IgD-negative memory B cell (primary cell): Measurements from ENCODE around the gene ATOSB. TPM values are rescaled to one million over a fixed set of nuclear protein-coding genes. Genes with fewer than 3 reads are reported as not detected.

Experiments used
- H3K27ac Mint-ChIP-seq, 3 donors: one replicate each; pipeline ENCODE4 v1.8.0; 2020 to 2022; ENCODE audit warnings: mild to moderate bottlenecking in 3 of 3, mixed read lengths in 3 of 3, moderate library complexity in 1 of 3
- H3K27me3 Mint-ChIP-seq: one replicate; pipeline ENCODE4 v1.8.0; 2021; ENCODE audit warnings: mixed read lengths
- H3K36me3 Mint-ChIP-seq: one replicate; pipeline ENCODE4 v1.8.0; 2020; ENCODE audit warnings: mild to moderate bottlenecking, mixed read lengths
- H3K4me1 Mint-ChIP-seq, 3 donors: one replicate each; pipeline ENCODE4 v1.8.0; 2020 to 2022; ENCODE audit warnings: mixed read lengths in 3 of 3, mild to moderate bottlenecking in 1 of 3
- H3K4me3 Mint-ChIP-seq, 4 donors: one replicate each; pipeline ENCODE4 v1.8.0; 2020 to 2022; ENCODE audit warnings: mild to moderate bottlenecking in 4 of 4, mixed read lengths in 4 of 4, moderate library complexity in 3 of 4
- H3K9me3 Mint-ChIP-seq, 3 donors: one replicate each; pipeline ENCODE4 v1.8.0; 2020 to 2021; ENCODE audit warnings: mixed read lengths in 3 of 3, mild to moderate bottlenecking in 1 of 3
- polyA plus RNA-seq: library from polyadenylated mRNA; unstranded; fragments of 300-500 nt; fragmentation: Illumina TruSeq; gene quantifications from one replicate; pipeline ENCODE4 v1.2.3, GENCODE V29; 2021

ATOSB gene
- polyA plus RNA-seq, 1 donor from 2014 or later: 3.5 TPM

GRCh38 chr9:35136866-35137265 is 21.2 kb upstream of the ATOSB start:
- no peak overlapping the region for H3K4me3 Mint-ChIP-seq
- H3K9me3 Mint-ChIP-seq: peaks cover 4 to 6% (median 4%) of the 10 kb centered on the region in 3 donors
- H3K36me3 Mint-ChIP-seq: peaks cover 3% of the 10 kb centered on the region
- peaks cover 4% of the 10 kb centered on the region for H3K27me3 Mint-ChIP-seq
- H3K4me1 Mint-ChIP-seq: peaks cover 0 to 4% (median 0%) of the 10 kb centered on the region in 3 donors
- no peak overlapping the region for H3K27ac Mint-ChIP-seq

GRCh38 chr9:35135988-35136387 is 20.3 kb upstream of the ATOSB start:
- no peak overlapping the region for H3K27ac Mint-ChIP-seq
- peaks cover 4 to 6% (median 5%) of the 10 kb centered on the region in 3 donors for H3K9me3 Mint-ChIP-seq
- peaks cover 2% of the 10 kb centered on the region for H3K27me3 Mint-ChIP-seq
- no peak overlapping the region for H3K4me3 Mint-ChIP-seq
- peaks cover 3% of the 10 kb centered on the region for H3K36me3 Mint-ChIP-seq
- peaks cover 0 to 4% (median 0%) of the 10 kb centered on the region in 3 donors for H3K4me1 Mint-ChIP-seq

GRCh38 chr9:35134920-35135319 is 19.3 kb upstream of the ATOSB start:
- H3K27ac Mint-ChIP-seq: no peak overlapping the region
- H3K9me3 Mint-ChIP-seq: peaks cover 2 to 6% (median 4%) of the 10 kb centered on the region in 3 donors
- peaks cover 3% of the 10 kb centered on the region for H3K36me3 Mint-ChIP-seq
- H3K27me3 Mint-ChIP-seq: peaks cover 2% of the 10 kb centered on the region
- no peak overlapping the region for H3K4me3 Mint-ChIP-seq
- H3K4me1 Mint-ChIP-seq: peaks cover 0 to 3% (median 0%) of the 10 kb centered on the region in 3 donors

- Mint-ChIP-seq H3K9me3 (no peaks in the 10 kb centered on the region), H3K4me1 (peaks cover 26 to 34% (median 29%) of the 10 kb centered on the region in 3 donors), H3K27me3 (no peaks in the 10 kb centered on the region), H3K27ac (peak overlapping the region; percentile 95 to 97 (median 97)), H3K36me3 (no peaks in the 10 kb centered on the region), H3K4me3 (peak overlapping the region; percentile 94 to 99 (median 98))
Observed at GRCh38 chr9:35116898-35117551, 1.4 kb upstream of the ATOSB start.

GRCh38 chr9:35116539-35116897 is 856 bp upstream of the ATOSB start:
- H3K27ac Mint-ChIP-seq: peak overlapping the region; percentile 95 to 97 (median 97)
- peaks cover 31 to 39% (median 34%) of the 10 kb centered on the region in 3 donors for H3K4me1 Mint-ChIP-seq
- H3K27me3 Mint-ChIP-seq: no peaks in the 10 kb centered on the region
- H3K9me3 Mint-ChIP-seq: no peaks in the 10 kb centered on the region
- peak overlapping the region; percentile 94 to 99 (median 98) for H3K4me3 Mint-ChIP-seq
- no peaks in the 10 kb centered on the region for H3K36me3 Mint-ChIP-seq

GRCh38 chr9:35114840-35115628 is 628 bp downstream of the ATOSB start:
- H3K27ac Mint-ChIP-seq: peak overlapping the region; percentile 43 to 95 (median 78)
- H3K9me3 Mint-ChIP-seq: no peaks in the 10 kb centered on the region
- peak overlapping the region; percentile 94 to 99 (median 98) for H3K4me3 Mint-ChIP-seq
- no peaks in the 10 kb centered on the region for H3K36me3 Mint-ChIP-seq
- peaks cover 36 to 47% (median 39%) of the 10 kb centered on the region in 3 donors for H3K4me1 Mint-ChIP-seq
- no peaks in the 10 kb centered on the region for H3K27me3 Mint-ChIP-seq

GRCh38 chr9:35114113-35114839 is 1.4 kb downstream of the ATOSB start:
- Mint-ChIP-seq H3K9me3 (no peaks in the 10 kb centered on the region), H3K4me3 (peak overlapping the region; percentile 94 to 99 (median 98)), H3K36me3 (no peaks in the 10 kb centered on the region), H3K27me3 (no peaks in the 10 kb centered on the region), H3K27ac (peak overlapping the region; percentile 32 to 95 (median 46)), H3K4me1 (peaks cover 36 to 47% (median 39%) of the 10 kb centered on the region in 3 donors)

- H3K4me3 Mint-ChIP-seq: peak overlapping the region in 2 of 4 donors; percentile 68 to 74
- peak overlapping the region; percentile 54 to 91 (median 59) for H3K27ac Mint-ChIP-seq
- H3K36me3 Mint-ChIP-seq: no peaks in the 10 kb centered on the region
- no peaks in the 10 kb centered on the region for H3K27me3 Mint-ChIP-seq
- peaks cover 36 to 47% (median 41%) of the 10 kb centered on the region in 3 donors for H3K4me1 Mint-ChIP-seq
- no peaks in the 10 kb centered on the region for H3K9me3 Mint-ChIP-seq
Observed at GRCh38 chr9:35112257-35113020, 3.2 kb downstream of the ATOSB start.

- peak overlapping the region; percentile 54 to 81 (median 57) for H3K27ac Mint-ChIP-seq
- H3K4me3 Mint-ChIP-seq: peak overlapping the region; percentile 74 to 94 (median 80)
- no peaks in the 10 kb centered on the region for H3K27me3 Mint-ChIP-seq
- no peaks in the 10 kb centered on the region for H3K9me3 Mint-ChIP-seq
- H3K4me1 Mint-ChIP-seq: peaks cover 30 to 37% (median 35%) of the 10 kb centered on the region in 3 donors
- no peaks in the 10 kb centered on the region for H3K36me3 Mint-ChIP-seq
Observed at GRCh38 chr9:35111001-35111933, 4.4 kb downstream of the ATOSB start.

GRCh38 chr9:35110327-35110761 is 5.3 kb downstream of the ATOSB start:
- peak overlapping the region in 3 of 4 donors; percentile 74 to 94 (median 82) for H3K4me3 Mint-ChIP-seq
- H3K4me1 Mint-ChIP-seq: peaks cover 28 to 33% (median 30%) of the 10 kb centered on the region in 3 donors
- H3K9me3 Mint-ChIP-seq: no peaks in the 10 kb centered on the region
- H3K36me3 Mint-ChIP-seq: no peaks in the 10 kb centered on the region
- peak overlapping the region in 2 of 3 donors; percentile 54 to 57 for H3K27ac Mint-ChIP-seq
- H3K27me3 Mint-ChIP-seq: no peaks in the 10 kb centered on the region

GRCh38 chr9:35108946-35109575 is 6.6 kb downstream of the ATOSB start:
- no peaks in the 10 kb centered on the region for H3K27me3 Mint-ChIP-seq
- peak overlapping the region in 1 of 4 donors; percentile 74 for H3K4me3 Mint-ChIP-seq
- H3K27ac Mint-ChIP-seq: peak overlapping the region in 2 of 3 donors; percentile 43 to 80
- H3K4me1 Mint-ChIP-seq: peaks cover 18 to 22% (median 20%) of the 10 kb centered on the region in 3 donors
- no peaks in the 10 kb centered on the region for H3K9me3 Mint-ChIP-seq
- H3K36me3 Mint-ChIP-seq: no peaks in the 10 kb centered on the region

GRCh38 chr9:35108461-35108860 is 7.2 kb downstream of the ATOSB start:
- H3K27ac Mint-ChIP-seq: peak overlapping the region in 2 of 3 donors; percentile 12 to 80
- no peaks in the 10 kb centered on the region for H3K9me3 Mint-ChIP-seq
- H3K36me3 Mint-ChIP-seq: no peaks in the 10 kb centered on the region
- H3K4me3 Mint-ChIP-seq: peak overlapping the region in 1 of 4 donors; percentile 74
- no peaks in the 10 kb centered on the region for H3K27me3 Mint-ChIP-seq
- H3K4me1 Mint-ChIP-seq: peaks cover 13 to 19% (median 17%) of the 10 kb centered on the region in 3 donors
